Naive B cell (primary cell): ENCODE data around the gene CDKN2AIP. TPM values are rescaled to one million over a fixed set of nuclear protein-coding genes. Genes with fewer than 3 reads are reported as not detected.
"Not testable (repeated sequence)": the region's sequence is repeated elsewhere in the genome, so short reads cannot be mapped to it uniquely, and the experiment has no call there.

Experiments used
- ATAC-seq, 2 donors: fragments of 150-1000 bp; cut with Tn5 transposase; 2 replicates each; pipeline ENCODE4 v1.10.0; 2021; ENCODE audit warnings: low read depth in 2 of 2, mild to moderate bottlenecking in 2 of 2, moderate library complexity in 2 of 2
- DNase-seq: peaks from one replicate; pipeline ENCODE4 v3.0.0; 2022
- H3K27ac Mint-ChIP-seq, 6 donors: one replicate each; pipeline ENCODE4 v1.8.0; 2020 to 2022; ENCODE audit warnings: mild to moderate bottlenecking in 6 of 6, mixed read lengths in 6 of 6, moderate library complexity in 5 of 6, inconsistent platforms in 2 of 6
- H3K27me3 Mint-ChIP-seq, 3 donors: one replicate each; pipeline ENCODE4 v1.8.0; 2021 to 2022; ENCODE audit warnings: mixed read lengths in 3 of 3, mild to moderate bottlenecking in 1 of 3
- H3K36me3 Mint-ChIP-seq, 2 donors: one replicate each; pipeline ENCODE4 v1.8.0; 2020 to 2022; ENCODE audit warnings: mixed read lengths in 2 of 2, inconsistent platforms in 1 of 2, mild to moderate bottlenecking in 1 of 2
- H3K4me1 Mint-ChIP-seq, 3 donors: one replicate each; pipeline ENCODE4 v1.8.0; 2020 to 2022; ENCODE audit warnings: mixed read lengths in 3 of 3, inconsistent platforms in 1 of 3, mild to moderate bottlenecking in 1 of 3, moderate library complexity in 1 of 3
- H3K4me3 Mint-ChIP-seq, 8 donors: one replicate each; pipeline ENCODE4 v1.8.0; 2020 to 2022; ENCODE audit warnings: mild to moderate bottlenecking in 8 of 8, mixed read lengths in 8 of 8, moderate library complexity in 8 of 8, inconsistent platforms in 2 of 8
- H3K9me3 Mint-ChIP-seq, 7 donors: one replicate each; pipeline ENCODE4 v1.8.0; 2020 to 2022; ENCODE audit warnings: mixed read lengths in 7 of 7, mild to moderate bottlenecking in 5 of 7, inconsistent platforms in 2 of 7, moderate library complexity in 1 of 7
- polyA plus RNA-seq, 6 donors: library from polyadenylated mRNA; unstranded; fragments of 300-500 nt; fragmentation: Illumina TruSeq; gene quantifications; one replicate each; pipeline ENCODE4 v1.2.3, GENCODE V29; 2021; ENCODE audit warnings: low read depth in 6 of 6

The CDKN2AIP gene
- polyA plus RNA-seq, 6 donors from 2014 or later, result 16.1 to 47.1 (median 25.5) TPM

DNA sequence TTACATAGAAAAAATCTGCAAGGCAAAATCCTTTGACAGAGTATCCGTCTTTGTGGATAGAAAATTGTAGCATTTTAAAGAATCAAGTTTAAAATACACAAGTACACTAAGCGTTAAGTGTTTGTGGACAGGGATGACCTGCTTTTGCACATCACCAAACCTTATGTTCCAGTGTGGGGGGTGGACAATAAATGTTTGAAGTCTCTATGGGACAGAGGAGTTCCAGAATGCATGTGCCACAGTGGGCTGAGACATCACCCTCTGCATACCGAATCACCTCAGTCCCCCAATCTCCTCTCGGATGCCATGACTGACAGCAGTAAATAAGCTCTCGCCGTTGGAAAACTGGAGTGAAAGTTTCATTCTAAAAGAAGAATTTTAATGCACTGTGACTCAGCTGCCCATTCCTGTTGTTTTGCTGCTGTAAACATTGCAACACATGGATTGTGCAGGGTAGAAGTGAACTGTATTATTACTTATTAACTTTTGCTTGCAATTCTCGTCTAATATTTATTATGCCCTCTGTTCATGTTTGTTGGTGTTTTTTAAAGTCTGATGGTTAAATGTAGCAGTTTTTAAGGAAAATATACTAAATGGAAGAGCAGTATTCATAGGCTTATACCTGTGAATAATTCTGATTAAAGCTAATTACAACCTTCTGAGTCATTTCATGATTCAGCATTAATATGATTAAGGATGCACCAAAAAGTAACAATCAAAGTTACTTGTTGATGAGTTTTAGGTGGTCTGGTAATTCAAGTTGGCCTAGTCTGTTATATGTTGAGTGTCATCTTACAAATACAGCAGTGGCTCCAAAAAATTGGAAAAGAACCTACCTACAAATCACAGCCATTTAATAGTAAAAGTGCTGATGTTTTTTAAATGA is 24.0 kb downstream of the CDKN2AIP start:
- no peaks in the 10 kb centered on the region for H3K36me3 Mint-ChIP-seq
- ATAC-seq (no peak), DNase-seq (no peak)
- H3K9me3 Mint-ChIP-seq, result peaks cover 0 to 10% (median 7%) of the 10 kb centered on the region in 7 donors
- no peak overlapping the region for H3K4me3 Mint-ChIP-seq
- H3K4me1 Mint-ChIP-seq, result peaks cover 0 to 10% (median 3%) of the 10 kb centered on the region in 3 donors
- H3K27ac Mint-ChIP-seq, result no peak overlapping the region
- H3K27me3 Mint-ChIP-seq, result no peaks in the 10 kb centered on the region

DNA sequence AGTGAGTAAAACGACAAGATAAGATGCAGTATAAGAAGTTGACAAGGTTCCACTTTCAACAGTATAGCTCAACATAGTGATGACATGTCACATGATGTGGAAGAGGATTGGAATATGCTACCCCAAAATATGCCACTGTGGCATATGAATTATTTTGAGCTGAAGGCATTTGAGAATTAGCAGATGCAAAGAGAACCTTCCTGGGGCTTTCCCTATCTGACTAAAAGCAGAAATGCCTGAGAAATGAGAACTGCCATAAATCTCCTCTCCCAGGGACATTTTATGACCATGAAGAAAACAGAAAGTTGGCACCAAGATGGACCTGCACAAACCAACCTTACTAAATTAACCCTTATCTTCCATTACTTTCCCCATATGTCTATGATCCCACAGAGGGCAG is 24.8 kb downstream of the CDKN2AIP start:
- peaks cover 0 to 7% (median 3%) of the 10 kb centered on the region in 7 donors for H3K9me3 Mint-ChIP-seq
- DNase-seq (no peak), ATAC-seq (no peak)
- peaks cover 0 to 10% (median 2%) of the 10 kb centered on the region in 3 donors for H3K4me1 Mint-ChIP-seq
- H3K27me3 Mint-ChIP-seq, result no peaks in the 10 kb centered on the region
- no peak overlapping the region for H3K4me3 Mint-ChIP-seq
- H3K27ac Mint-ChIP-seq, result no peak overlapping the region
- H3K36me3 Mint-ChIP-seq, result no peaks in the 10 kb centered on the region

DNA sequence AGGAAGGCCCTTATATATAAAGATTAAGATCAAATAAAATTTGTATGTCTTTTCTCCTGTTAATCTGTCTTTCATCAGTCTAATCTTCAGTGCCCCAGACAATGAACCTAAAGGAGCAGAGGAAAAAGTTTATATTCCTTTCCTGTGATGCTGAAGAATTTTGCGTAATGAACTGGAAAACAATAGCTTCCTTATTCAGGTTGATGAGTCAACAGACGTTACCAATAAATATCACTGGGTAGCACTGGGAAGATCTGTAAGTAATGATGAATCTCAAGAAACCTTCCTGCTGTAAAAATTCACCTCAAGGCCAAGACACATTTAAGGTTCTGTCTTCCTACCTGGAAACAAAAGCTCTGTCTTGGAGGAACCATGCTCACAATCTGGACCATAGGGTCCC is 25.5 kb downstream of the CDKN2AIP start:
- no peaks in the 10 kb centered on the region for H3K36me3 Mint-ChIP-seq
- no peak overlapping the region for H3K4me3 Mint-ChIP-seq
- no peak for DNase-seq
- H3K4me1 Mint-ChIP-seq, result peaks cover 0 to 10% (median 2%) of the 10 kb centered on the region in 3 donors
- H3K27ac Mint-ChIP-seq, result no peak overlapping the region
- H3K27me3 Mint-ChIP-seq, result no peaks in the 10 kb centered on the region
- peaks cover 0 to 7% (median 2%) of the 10 kb centered on the region in 7 donors for H3K9me3 Mint-ChIP-seq
- no peak for ATAC-seq

DNA sequence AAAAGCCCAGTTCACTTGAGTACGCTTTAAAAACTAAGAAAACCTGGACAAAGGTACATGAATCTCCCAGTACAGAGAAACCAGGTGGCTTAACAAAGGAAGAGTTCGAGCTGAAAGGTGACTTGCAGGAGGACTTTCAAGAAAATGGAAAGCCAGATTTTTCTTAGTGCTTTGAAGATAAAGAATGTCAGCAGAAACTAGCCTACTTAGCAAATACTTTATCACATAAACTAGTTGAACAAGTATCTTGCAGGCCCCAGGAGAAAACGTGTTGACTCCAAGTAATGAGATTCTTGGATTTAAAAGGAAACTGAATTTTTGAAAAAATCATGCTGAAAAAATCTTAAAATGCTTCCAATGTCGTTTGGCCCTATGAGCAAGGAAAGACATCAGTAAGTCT is 26.4 kb downstream of the CDKN2AIP start:
- H3K27me3 Mint-ChIP-seq, result no peaks in the 10 kb centered on the region
- H3K4me1 Mint-ChIP-seq, result peaks cover 0 to 10% (median 2%) of the 10 kb centered on the region in 3 donors
- no peak overlapping the region for H3K4me3 Mint-ChIP-seq
- H3K9me3 Mint-ChIP-seq, result peaks cover 0 to 7% (median 2%) of the 10 kb centered on the region in 7 donors
- H3K36me3 Mint-ChIP-seq, result no peaks in the 10 kb centered on the region
- ATAC-seq (no peak), DNase-seq (no peak)
- H3K27ac Mint-ChIP-seq, result no peak overlapping the region

DNA sequence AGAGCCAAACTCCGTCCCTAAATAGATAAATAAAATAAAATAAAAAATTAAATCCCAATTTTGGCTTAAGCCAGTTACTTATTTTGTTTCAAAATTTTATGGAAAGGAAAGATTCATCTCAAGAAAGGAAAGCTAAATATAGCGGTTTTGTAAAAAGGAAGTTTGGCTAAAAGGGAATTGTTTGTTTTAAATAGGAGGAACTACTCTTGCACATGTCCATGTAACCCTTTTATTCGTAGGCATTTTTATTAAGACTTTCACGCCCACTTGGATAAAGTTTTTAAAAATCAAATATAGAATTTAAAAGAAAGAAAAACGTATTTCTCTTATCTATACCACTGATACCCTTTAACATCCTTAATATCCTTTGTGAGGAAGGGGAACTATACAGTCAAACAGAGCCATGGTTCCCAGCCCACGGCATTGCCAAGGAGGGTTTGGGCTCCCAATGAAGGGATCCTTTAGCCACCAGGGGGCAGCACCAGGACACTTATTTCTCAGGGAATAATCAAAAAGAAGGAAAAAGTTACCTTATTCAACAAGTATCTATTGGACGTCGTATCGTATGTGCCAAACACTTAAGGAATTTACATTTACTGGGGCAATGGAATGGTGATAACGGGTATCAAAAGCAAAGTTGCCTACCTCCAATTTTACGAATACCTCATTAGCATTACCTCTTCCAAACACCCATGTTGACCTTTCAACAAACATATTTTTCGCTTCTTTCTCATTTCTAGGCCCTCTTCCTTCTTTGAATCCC is 27.7 kb downstream of the CDKN2AIP start:
- Mint-ChIP-seq H3K27ac (no peak overlapping the region), H3K36me3 (no peaks in the 10 kb centered on the region), H3K4me1 (peaks cover 0 to 10% (median 2%) of the 10 kb centered on the region in 3 donors), H3K27me3 (no peaks in the 10 kb centered on the region), H3K9me3 (peaks cover 0 to 4% (median 1%) of the 10 kb centered on the region in 7 donors), H3K4me3 (no peak overlapping the region)
- peak; percentile 63 for DNase-seq
- peak; percentile 76 to 82 for ATAC-seq

DNA sequence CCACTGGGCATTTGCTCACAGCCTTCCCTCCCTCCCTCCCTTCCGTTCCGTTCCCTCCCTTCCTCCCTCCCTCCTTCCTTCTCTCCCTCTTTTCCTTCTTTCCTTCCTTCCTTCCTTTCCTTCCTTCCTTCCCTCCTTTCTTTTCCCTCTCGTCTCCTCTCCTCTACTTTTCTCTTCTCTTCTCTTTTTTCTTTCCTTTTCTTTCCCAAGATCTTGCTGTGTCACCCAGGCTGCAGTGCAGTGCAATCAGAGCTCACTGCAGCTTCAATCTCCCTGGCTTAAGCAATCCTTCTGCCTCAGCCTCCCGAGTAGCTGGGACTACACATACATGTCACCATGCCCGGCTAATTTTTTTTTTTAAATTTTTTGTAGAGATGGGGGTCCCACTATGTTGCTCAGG is 33.7 kb downstream of the CDKN2AIP start:
- no peak overlapping the region for H3K4me3 Mint-ChIP-seq
- H3K36me3 Mint-ChIP-seq, result no peaks in the 10 kb centered on the region
- peak overlapping the region in 2 of 6 donors; percentile 26 to 47 for H3K27ac Mint-ChIP-seq
- no peaks in the 10 kb centered on the region for H3K9me3 Mint-ChIP-seq
- H3K4me1 Mint-ChIP-seq, result no peaks in the 10 kb centered on the region
- ATAC-seq (no peak), DNase-seq (no peak)
- H3K27me3 Mint-ChIP-seq, result peaks cover 4 to 9% (median 6%) of the 10 kb centered on the region in 3 donors

DNA sequence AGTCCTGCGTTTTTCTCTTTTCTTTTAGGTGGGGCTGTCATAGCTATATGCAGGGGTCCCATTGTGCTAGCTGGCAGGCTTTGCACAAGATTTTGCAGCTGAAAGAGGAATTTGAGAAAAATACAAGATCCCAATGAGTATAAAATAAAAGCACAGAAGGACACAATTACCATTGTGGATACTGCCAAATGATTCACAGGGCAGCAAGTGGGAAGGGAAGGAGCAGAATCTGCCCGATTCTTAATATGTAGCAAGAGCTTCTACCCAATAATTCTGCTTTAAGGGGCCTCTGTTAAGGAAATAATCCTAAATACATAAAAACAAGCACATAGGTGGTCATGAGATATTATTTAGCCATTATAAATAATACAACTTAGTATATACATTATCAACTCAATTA is 34.5 kb downstream of the CDKN2AIP start:
- Mint-ChIP-seq H3K36me3 (no peaks in the 10 kb centered on the region), H3K27ac (peak overlapping the region in 1 of 6 donors; percentile 22), H3K4me1 (no peaks in the 10 kb centered on the region)

DNA sequence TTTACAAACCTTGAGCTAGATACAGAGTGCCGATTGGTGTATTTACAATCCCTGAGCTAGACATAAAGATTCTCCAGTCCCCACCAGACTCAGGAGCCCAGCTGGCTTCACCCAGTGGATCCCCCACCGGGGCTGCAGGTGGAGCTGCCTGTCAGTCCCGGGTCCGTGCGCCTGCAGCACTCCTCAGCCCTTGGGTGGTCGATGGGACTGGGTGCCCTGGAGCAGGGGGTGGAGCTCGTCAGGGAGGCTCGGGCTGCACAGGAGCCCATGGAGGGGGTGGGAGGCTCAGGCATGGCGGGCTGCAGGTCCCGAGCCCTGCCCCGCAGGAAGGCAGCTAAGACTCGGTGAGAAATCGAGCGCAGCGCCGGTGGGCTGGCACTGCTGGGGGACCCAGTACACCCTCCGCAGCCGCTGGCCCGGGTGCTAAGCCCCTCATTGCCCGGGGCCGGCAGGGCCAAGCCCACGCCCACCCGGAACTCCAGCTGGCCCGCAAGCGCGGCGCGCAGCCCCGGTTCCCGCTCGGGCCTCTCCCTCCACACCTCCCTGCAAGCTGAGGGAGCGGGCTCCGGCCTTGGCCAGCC is 38.2 kb downstream of the CDKN2AIP start:
- not testable (repeated sequence) for ATAC-seq, H3K27ac Mint-ChIP-seq, H3K4me3 Mint-ChIP-seq, DNase-seq, H3K27me3 Mint-ChIP-seq, H3K36me3 Mint-ChIP-seq, H3K4me1 Mint-ChIP-seq, H3K9me3 Mint-ChIP-seq

More for the DNA sequence above, 34.5 kb downstream of the CDKN2AIP start:
- no peak for DNase-seq
- H3K27me3 Mint-ChIP-seq, result peaks cover 4 to 9% (median 6%) of the 10 kb centered on the region in 3 donors
- ATAC-seq, result no peak
- H3K4me3 Mint-ChIP-seq, result no peak overlapping the region
- H3K9me3 Mint-ChIP-seq, result no peaks in the 10 kb centered on the region

DNA sequence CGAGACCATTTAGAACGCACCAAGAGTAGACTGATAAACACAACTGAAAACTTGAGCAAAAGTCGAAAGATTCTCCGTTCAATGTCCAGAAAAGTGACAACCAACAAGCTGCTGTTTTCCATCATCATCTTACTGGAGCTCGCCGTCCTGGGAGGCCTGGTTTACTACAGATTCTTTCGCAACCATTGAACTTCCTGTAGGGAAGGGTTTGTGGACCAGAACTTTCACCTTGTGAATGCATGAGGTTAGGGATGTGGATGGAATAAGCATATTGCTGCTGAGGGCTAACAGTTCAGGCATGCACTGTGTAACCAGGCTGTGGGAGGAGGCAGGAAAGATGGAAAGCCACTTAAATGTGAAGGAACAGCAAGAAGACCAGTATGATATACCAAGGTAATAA is 39.6 kb downstream of the CDKN2AIP start:
- H3K27me3 Mint-ChIP-seq, result no peaks in the 10 kb centered on the region
- no peaks in the 10 kb centered on the region for H3K36me3 Mint-ChIP-seq
- H3K27ac Mint-ChIP-seq, result no peak overlapping the region
- DNase-seq (no peak), ATAC-seq (no peak)
- H3K4me3 Mint-ChIP-seq, result no peak overlapping the region
- H3K9me3 Mint-ChIP-seq, result no peaks in the 10 kb centered on the region
- H3K4me1 Mint-ChIP-seq, result no peaks in the 10 kb centered on the region

DNA sequence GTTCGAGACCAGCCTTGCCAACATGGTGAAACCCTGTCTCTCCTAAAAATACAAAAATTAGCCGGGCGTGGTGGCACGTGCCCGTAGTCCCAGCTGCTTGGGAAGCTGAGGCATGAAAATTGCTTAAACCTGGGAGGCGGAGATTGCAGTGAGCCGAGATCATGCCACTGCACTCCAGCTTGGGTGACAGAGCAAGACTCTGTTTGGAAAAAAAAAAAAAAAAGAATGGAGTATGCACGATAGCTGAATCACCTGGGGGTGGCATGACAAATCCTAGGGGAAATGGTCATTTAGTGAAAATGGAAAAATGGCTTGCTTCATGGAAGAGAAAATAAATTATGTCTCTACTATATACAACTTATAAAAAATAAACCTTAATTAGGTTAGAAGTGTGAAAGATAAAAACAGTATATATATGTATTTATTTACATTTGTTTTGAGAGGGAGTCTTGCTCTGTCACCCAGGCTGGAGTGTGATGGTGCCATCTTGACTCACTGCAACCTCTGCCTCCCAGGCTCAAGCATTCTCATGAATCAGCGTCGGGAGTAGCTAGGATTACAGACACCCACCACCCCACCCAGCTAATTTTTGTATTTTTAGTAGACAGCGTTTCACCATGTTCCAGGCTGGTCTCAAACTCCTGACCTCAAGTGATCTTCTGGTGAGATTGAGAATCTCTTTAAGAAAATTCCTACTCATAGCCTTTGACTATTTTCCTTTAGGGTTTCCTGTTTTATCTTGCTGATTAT is 41.1 kb downstream of the CDKN2AIP start:
- no peaks in the 10 kb centered on the region for H3K27me3 Mint-ChIP-seq
- H3K9me3 Mint-ChIP-seq, result peaks cover 0 to 2% (median 0%) of the 10 kb centered on the region in 7 donors
- no peaks in the 10 kb centered on the region for H3K4me1 Mint-ChIP-seq
- no peak for DNase-seq
- no peak for ATAC-seq
- no peak overlapping the region for H3K4me3 Mint-ChIP-seq
- no peaks in the 10 kb centered on the region for H3K36me3 Mint-ChIP-seq
- no peak overlapping the region for H3K27ac Mint-ChIP-seq

DNA sequence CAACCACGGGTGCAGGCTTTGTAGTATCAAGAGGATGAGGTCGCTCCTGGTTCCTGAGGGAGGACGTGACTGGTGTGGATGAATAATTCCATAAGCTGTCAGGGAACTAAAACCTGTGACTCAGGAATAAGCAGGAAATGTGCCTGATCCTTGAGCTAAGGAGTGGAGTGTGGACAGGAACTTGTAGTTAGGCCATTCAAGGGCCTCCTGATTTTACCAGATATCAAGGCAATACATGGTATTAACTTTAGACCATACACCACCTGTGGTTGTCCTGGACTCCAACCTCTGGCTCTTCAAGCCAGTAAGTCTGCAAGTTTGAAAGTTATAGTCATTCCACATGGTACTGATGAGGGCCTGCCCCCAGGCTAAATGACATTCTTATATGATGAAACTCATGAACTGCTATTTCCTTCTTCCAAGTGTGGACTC is 48.4 kb downstream of the CDKN2AIP start:
- DNase-seq, result no peak
- Mint-ChIP-seq H3K4me3 (no peak overlapping the region), H3K4me1 (no peaks in the 10 kb centered on the region), H3K27ac (no peak overlapping the region), H3K36me3 (peaks cover 15 to 18% of the 10 kb centered on the region in 2 donors), H3K27me3 (no peaks in the 10 kb centered on the region), H3K9me3 (peaks cover 0 to 15% (median 6%) of the 10 kb centered on the region in 7 donors)
- no peak for ATAC-seq

DNA sequence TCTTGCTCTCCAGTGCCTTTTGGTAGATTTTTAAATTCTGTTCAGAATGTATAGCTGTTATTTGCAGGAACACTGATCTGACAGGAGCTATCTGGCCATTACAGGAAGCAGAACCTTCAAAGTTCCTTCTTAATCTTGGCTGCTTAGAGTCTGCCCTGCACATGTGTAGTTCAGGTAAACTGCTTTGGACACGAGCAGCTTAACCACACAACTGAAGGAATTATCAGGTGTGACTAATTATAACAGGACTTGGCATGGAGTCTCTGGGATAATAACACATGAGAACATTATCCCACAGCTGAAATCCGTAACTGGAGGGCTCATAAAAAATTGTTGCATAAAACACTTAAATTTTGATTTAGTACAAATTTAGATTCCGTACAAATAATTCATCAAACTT is 48.8 kb downstream of the CDKN2AIP start:
- H3K27ac Mint-ChIP-seq, result no peak overlapping the region
- no peaks in the 10 kb centered on the region for H3K27me3 Mint-ChIP-seq
- peaks cover 0 to 15% (median 6%) of the 10 kb centered on the region in 7 donors for H3K9me3 Mint-ChIP-seq
- H3K36me3 Mint-ChIP-seq, result peaks cover 15 to 18% of the 10 kb centered on the region in 2 donors
- no peak for ATAC-seq
- no peak overlapping the region for H3K4me3 Mint-ChIP-seq
- no peak for DNase-seq
- no peaks in the 10 kb centered on the region for H3K4me1 Mint-ChIP-seq

DNA sequence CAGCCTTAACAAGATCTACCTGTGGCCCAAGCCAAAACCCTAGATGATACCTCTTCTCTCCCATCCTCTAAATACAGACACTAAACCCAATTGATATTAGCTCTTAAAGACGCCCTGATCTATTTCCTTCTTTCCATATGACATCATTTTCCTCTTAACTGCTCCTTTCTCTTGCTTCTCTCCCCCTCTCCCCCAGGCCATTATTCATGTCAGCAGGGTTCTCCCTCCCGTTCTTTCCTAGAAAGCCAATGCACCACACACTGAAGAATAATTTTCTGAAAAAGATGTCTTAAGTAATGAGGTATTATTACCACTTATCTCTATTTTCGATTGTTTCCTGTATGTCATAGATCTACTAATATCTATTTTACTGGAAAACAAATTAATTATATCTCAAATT is 50.7 kb downstream of the CDKN2AIP start:
- Mint-ChIP-seq H3K9me3 (peaks cover 0 to 15% (median 6%) of the 10 kb centered on the region in 7 donors), H3K27ac (no peak overlapping the region), H3K4me3 (no peak overlapping the region), H3K27me3 (no peaks in the 10 kb centered on the region), H3K36me3 (peaks cover 15 to 18% of the 10 kb centered on the region in 2 donors), H3K4me1 (no peaks in the 10 kb centered on the region)
- ATAC-seq (no peak), DNase-seq (no peak)
